ENCODE results near the gene KCND3. TPM values are rescaled to one million over a fixed set of nuclear protein-coding genes. Genes with fewer than 3 reads are reported as not detected.

KCND3 gene
- total and polyA plus RNA-seq, 2 donors (not counting 3 experiments of a cell fraction or from before 2014, with no cell fraction given), result 0.03 TPM; not detected in 1

DNA sequence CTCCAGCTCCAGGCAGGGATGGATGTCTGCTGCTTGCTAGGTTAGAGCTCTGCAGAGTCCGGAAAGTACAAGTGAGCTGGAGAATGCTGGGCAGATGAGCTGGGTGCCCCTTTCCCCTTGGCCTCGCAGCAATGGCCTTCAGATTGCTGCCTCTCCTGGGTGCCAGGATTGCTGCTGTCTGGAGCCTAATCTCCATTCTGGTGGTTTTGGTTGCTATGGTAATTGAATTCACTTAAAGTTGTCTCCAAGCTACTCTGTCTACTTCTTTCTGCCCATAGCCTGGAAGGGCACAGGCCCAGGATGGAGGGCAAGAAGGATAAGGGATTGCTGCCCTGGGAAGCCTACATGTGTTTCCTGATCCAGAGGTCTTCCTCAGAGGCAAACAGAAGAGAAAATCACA, 14.6 kb upstream of the KCND3 start:
- dilution Hi-C loops (cut with MboI; ENCODE audit: extremely low pct_ligation_motif_present, low sequenced_read_pairs), result no loop called here
- Histone ChIP-seq H2AFZ (ENCODE audit: low read depth, low read length) (no peak overlapping the region), H3K27ac (ENCODE audit: insufficient read depth, low read depth, low read length) (no peak overlapping the region), H4K20me1 (replicated peaks; ENCODE audit: control insufficient read depth, extremely low read depth, insufficient read depth, low read length) (no peaks in the 10 kb centered on the region), H3K79me2 (ENCODE audit: control insufficient read depth, insufficient read depth, low read length) (no peaks in the 10 kb centered on the region), H3K9ac (replicated peaks; ENCODE audit: extremely low read depth, insufficient read depth, low read length) (no peak overlapping the region), H3K9me3 (replicated peaks; ENCODE audit: control insufficient read depth, insufficient read depth, low read length) (no peaks in the 10 kb centered on the region), H3K4me3 (replicated peaks in 1 of 3; ENCODE audit: insufficient read depth in 1 of 3, low read depth in 1 of 3, low read length in 3 of 3) (no peak overlapping the region), H3K4me1 (ENCODE audit: control insufficient read depth, extremely low read depth, insufficient read depth, low read length) (no peaks in the 10 kb centered on the region), H3K4me2 (ENCODE audit: insufficient read depth, low read length) (no peak overlapping the region), H3K36me3 (ENCODE audit: control insufficient read depth in 2 of 2, extremely low read depth in 1 of 2, insufficient read depth in 2 of 2, low read length in 2 of 2) (no peaks in the 10 kb centered on the region), H3K27me3 (ENCODE audit: control insufficient read depth in 2 of 2, insufficient read depth in 2 of 2, low read length in 2 of 2) (peaks cover 2 to 4% of the 10 kb centered on the region in 2 experiments), H3K9me1 (replicated peaks; ENCODE audit: control insufficient read depth, extremely low read depth, insufficient read depth, low read length) (no peaks in the 10 kb centered on the region)
- intact Hi-C loops (cut with micrococcal nuclease), result no loop called here
- no TSS peak for BruUV-seq (replicated peaks)
- ChIA-PET POLR2A (no interaction called here), CTCF (no interaction called here)
- TF ChIP-seq JUN (IDR thresholded peaks at IDR 0.05; ENCODE audit: borderline replicate concordance, insufficient read depth, insufficient read length, low read depth) (no peak), POLR2A (IDR thresholded peaks at IDR 0.05; ENCODE audit: low read depth, low read length) (no peak), POLR2AphosphoS5 (IDR thresholded peaks at IDR 0.05; ENCODE audit: insufficient read depth, low read depth, low read length) (no peak), MYC (IDR thresholded peaks at IDR 0.05; ENCODE audit: low read depth, low read length) (no peak)
- TF ChIP-seq, protein P1, sequence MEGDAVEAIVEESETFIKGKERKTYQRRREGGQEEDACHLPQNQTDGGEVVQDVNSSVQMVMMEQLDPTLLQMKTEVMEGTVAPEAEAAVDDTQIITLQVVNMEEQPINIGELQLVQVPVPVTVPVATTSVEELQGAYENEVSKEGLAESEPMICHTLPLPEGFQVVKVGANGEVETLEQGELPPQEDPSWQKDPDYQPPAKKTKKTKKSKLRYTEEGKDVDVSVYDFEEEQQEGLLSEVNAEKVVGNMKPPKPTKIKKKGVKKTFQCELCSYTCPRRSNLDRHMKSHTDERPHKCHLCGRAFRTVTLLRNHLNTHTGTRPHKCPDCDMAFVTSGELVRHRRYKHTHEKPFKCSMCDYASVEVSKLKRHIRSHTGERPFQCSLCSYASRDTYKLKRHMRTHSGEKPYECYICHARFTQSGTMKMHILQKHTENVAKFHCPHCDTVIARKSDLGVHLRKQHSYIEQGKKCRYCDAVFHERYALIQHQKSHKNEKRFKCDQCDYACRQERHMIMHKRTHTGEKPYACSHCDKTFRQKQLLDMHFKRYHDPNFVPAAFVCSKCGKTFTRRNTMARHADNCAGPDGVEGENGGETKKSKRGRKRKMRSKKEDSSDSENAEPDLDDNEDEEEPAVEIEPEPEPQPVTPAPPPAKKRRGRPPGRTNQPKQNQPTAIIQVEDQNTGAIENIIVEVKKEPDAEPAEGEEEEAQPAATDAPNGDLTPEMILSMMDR (IDR thresholded peaks at IDR 0.05; ENCODE audit: extremely low read depth in 1 of 2, insufficient read depth in 1 of 2, low read depth in 1 of 2, low read length in 2 of 2), result no peak
- TF ChIP-seq, protein P2, sequence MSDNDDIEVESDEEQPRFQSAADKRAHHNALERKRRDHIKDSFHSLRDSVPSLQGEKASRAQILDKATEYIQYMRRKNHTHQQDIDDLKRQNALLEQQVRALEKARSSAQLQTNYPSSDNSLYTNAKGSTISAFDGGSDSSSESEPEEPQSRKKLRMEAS (IDR thresholded peaks at IDR 0.05; ENCODE audit: insufficient read depth, insufficient read length), result no peak
- FAIRE-seq (no peak), DNase-seq (ENCODE audit: low read depth, low spot score) (no peak)

DNA sequence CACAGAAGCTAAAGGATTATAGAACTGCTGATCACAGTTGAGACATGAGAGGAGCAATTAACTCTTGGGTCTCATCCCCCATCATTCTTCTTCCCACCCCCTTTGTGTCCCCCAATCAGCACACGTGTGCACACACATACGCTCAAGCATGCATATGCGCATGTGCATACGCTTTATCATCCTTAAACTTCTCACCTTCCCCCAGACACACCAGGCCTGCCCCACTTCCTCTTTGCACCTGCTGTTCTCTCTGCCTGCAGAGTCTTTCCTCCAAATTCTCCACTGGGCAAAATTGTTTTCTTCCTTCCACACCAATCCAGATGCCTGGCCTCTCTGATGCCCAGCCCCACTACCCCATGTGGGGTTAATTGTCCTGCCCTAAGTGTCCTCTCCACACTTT, 13.0 kb upstream of the KCND3 start:
- Histone ChIP-seq H3K4me1 (ENCODE audit: control insufficient read depth, extremely low read depth, insufficient read depth, low read length) (no peaks in the 10 kb centered on the region), H3K9me1 (replicated peaks; ENCODE audit: control insufficient read depth, extremely low read depth, insufficient read depth, low read length) (no peaks in the 10 kb centered on the region), H3K36me3 (ENCODE audit: control insufficient read depth in 2 of 2, extremely low read depth in 1 of 2, insufficient read depth in 2 of 2, low read length in 2 of 2) (no peaks in the 10 kb centered on the region), H3K27ac (ENCODE audit: insufficient read depth, low read depth, low read length) (no peak overlapping the region), H4K20me1 (replicated peaks; ENCODE audit: control insufficient read depth, extremely low read depth, insufficient read depth, low read length) (no peaks in the 10 kb centered on the region), H3K4me3 (replicated peaks in 1 of 3; ENCODE audit: insufficient read depth in 1 of 3, low read depth in 1 of 3, low read length in 3 of 3) (no peak overlapping the region), H3K9me3 (replicated peaks; ENCODE audit: control insufficient read depth, insufficient read depth, low read length) (no peaks in the 10 kb centered on the region), H3K4me2 (ENCODE audit: insufficient read depth, low read length) (no peak overlapping the region), H2AFZ (ENCODE audit: low read depth, low read length) (no peak overlapping the region), H3K9ac (replicated peaks; ENCODE audit: extremely low read depth, insufficient read depth, low read length) (no peak overlapping the region), H3K27me3 (ENCODE audit: control insufficient read depth in 2 of 2, insufficient read depth in 2 of 2, low read length in 2 of 2) (peaks cover 2 to 4% of the 10 kb centered on the region in 2 experiments), H3K79me2 (ENCODE audit: control insufficient read depth, insufficient read depth, low read length) (no peaks in the 10 kb centered on the region)
- intact Hi-C loops (cut with micrococcal nuclease) (no loop called here), dilution Hi-C loops (cut with MboI; ENCODE audit: extremely low pct_ligation_motif_present, low sequenced_read_pairs) (no loop called here)
- no peak for DNase-seq (ENCODE audit: low read depth, low spot score)
- TF ChIP-seq MYC (IDR thresholded peaks at IDR 0.05; ENCODE audit: low read depth, low read length) (no peak), POLR2A (IDR thresholded peaks at IDR 0.05; ENCODE audit: low read depth, low read length) (no peak), POLR2AphosphoS5 (IDR thresholded peaks at IDR 0.05; ENCODE audit: insufficient read depth, low read depth, low read length) (no peak), GATA2 (IDR thresholded peaks at IDR 0.05; ENCODE audit: insufficient read depth, insufficient read length, low read depth, low read length) (no peak), EZH2 (IDR thresholded peaks at IDR 0.05; ENCODE audit: borderline replicate concordance, low read depth, low read length, severe bottlenecking) (no peak), JUN (IDR thresholded peaks at IDR 0.05; ENCODE audit: borderline replicate concordance, insufficient read depth, insufficient read length, low read depth) (no peak), FOS (IDR thresholded peaks at IDR 0.05; ENCODE audit: borderline replicate concordance, insufficient read depth, low read length) (no peak)
- TF ChIP-seq, protein P1 (IDR thresholded peaks at IDR 0.05; ENCODE audit: extremely low read depth in 1 of 2, insufficient read depth in 1 of 2, low read depth in 1 of 2, low read length in 2 of 2), result no peak
- TF ChIP-seq, protein P2 (IDR thresholded peaks at IDR 0.05; ENCODE audit: insufficient read depth, insufficient read length), result no peak
- ChIA-PET CTCF (no interaction called here), POLR2A (no interaction called here)
- no peak for FAIRE-seq
- BruUV-seq (replicated peaks), result no TSS peak

All from endothelial cell of umbilical vein (primary cell).